Measurements from ENCODE around the gene DCPS.

Gene DCPS

GRCh38 chr11:126328938-126329643 is 25.2 kb downstream of the DCPS start:
- no peak for DNase-seq

- no peak for DNase-seq
Observed at GRCh38 chr11:126329644-126330211, 25.9 kb downstream of the DCPS start.

- no peak for DNase-seq
Observed at GRCh38 chr11:126331286-126331685, 27.4 kb downstream of the DCPS start.

GRCh38 chr11:126332221-126332711 is 28.4 kb downstream of the DCPS start:
- no peak for DNase-seq

GRCh38 chr11:126333142-126333541 is 29.3 kb downstream of the DCPS start:
- DNase-seq, result no peak

- DNase-seq, result no peak
Observed at GRCh38 chr11:126334659-126335462, 31.0 kb downstream of the DCPS start.

- no peak for DNase-seq
Observed at GRCh38 chr11:126335463-126335760, 31.6 kb downstream of the DCPS start.

GRCh38 chr11:126336138-126336541 is 32.3 kb downstream of the DCPS start:
- no peak for DNase-seq

- DNase-seq, result no peak
Observed at GRCh38 chr11:126336671-126337101, 32.8 kb downstream of the DCPS start.

GRCh38 chr11:126337126-126337473 is 33.2 kb downstream of the DCPS start:
- DNase-seq, result no peak

- DNase-seq, result no peak
Observed at GRCh38 chr11:126337474-126338241, 33.8 kb downstream of the DCPS start.

GRCh38 chr11:126338346-126339055 is 34.6 kb downstream of the DCPS start:
- no peak for DNase-seq

- no peak for DNase-seq
Observed at GRCh38 chr11:126339073-126339862, 35.4 kb downstream of the DCPS start.

GRCh38 chr11:126339863-126340434 is 36.1 kb downstream of the DCPS start:
- DNase-seq, result no peak

GRCh38 chr11:126340960-126341606 is 37.2 kb downstream of the DCPS start:
- DNase-seq, result no peak

GRCh38 chr11:126341760-126342161 is 37.9 kb downstream of the DCPS start:
- DNase-seq, result no peak

- no peak for DNase-seq
Observed at GRCh38 chr11:126343051-126343450, 39.2 kb downstream of the DCPS start.

- DNase-seq, result no peak
Observed at GRCh38 chr11:126344141-126345080, 40.6 kb downstream of the DCPS start.

GRCh38 chr11:126345283-126345682 is 41.4 kb downstream of the DCPS start:
- no peak for DNase-seq

Measured in cerebellar nuclear complex (tissue), 1 donor.